Stimulated activated CD8-positive, alpha-beta memory T cell treated with anti-CD3 and anti-CD28 coated beads, Interleukin-12 subunit alpha, Interleukin-12 subunit beta, amount 100 ng/mL, for 24 hours (primary cell): ENCODE data around the gene UBN1.

Source experiments
- DNase-seq: peaks from one replicate; pipeline ENCODE4 v3.0.0-alpha.2; 2020; ENCODE audit errors: extremely low read depth

UBN1 gene

GRCh38 chr16:4904108-4904941 lies 57.0 kb downstream of the UBN1 start:
- DNase-seq: no peak

- no peak for DNase-seq
These were observed 57.8 kb downstream of the UBN1 start for GRCh38 chr16:4904942-4905615.

- DNase-seq: no peak
These were observed 61.6 kb downstream of the UBN1 start for GRCh38 chr16:4908854-4909401.

- no peak for DNase-seq
These were observed 62.5 kb downstream of the UBN1 start for GRCh38 chr16:4909825-4910224.

GRCh38 chr16:4910828-4911227 lies 63.5 kb downstream of the UBN1 start:
- no peak for DNase-seq

- no peak for DNase-seq
These were observed 64.7 kb downstream of the UBN1 start for GRCh38 chr16:4911970-4912386.

GRCh38 chr16:4913130-4913773 lies 66.0 kb downstream of the UBN1 start:
- DNase-seq: no peak

GRCh38 chr16:4913774-4914525 lies 66.7 kb downstream of the UBN1 start:
- no peak for DNase-seq

- no peak for DNase-seq
These were observed 67.4 kb downstream of the UBN1 start for GRCh38 chr16:4914528-4915225.

GRCh38 chr16:4915226-4915761 lies 68.0 kb downstream of the UBN1 start:
- DNase-seq: no peak

- no peak for DNase-seq
These were observed 69.8 kb downstream of the UBN1 start for GRCh38 chr16:4917117-4917516.

- DNase-seq: no peak
These were observed 71.5 kb downstream of the UBN1 start for GRCh38 chr16:4918781-4919251.

- no peak for DNase-seq
These were observed 73.5 kb downstream of the UBN1 start for GRCh38 chr16:4920826-4921225.

- no peak for DNase-seq
These were observed 75.6 kb downstream of the UBN1 start for GRCh38 chr16:4922721-4923342.

- no peak for DNase-seq
These were observed 76.6 kb downstream of the UBN1 start for GRCh38 chr16:4923853-4924252.

- no peak for DNase-seq
These were observed 77.5 kb downstream of the UBN1 start for GRCh38 chr16:4924593-4925292.

GRCh38 chr16:4925293-4925607 lies 78.0 kb downstream of the UBN1 start:
- no peak for DNase-seq

GRCh38 chr16:4925791-4926190 lies 78.5 kb downstream of the UBN1 start:
- DNase-seq: no peak

- DNase-seq: no peak
These were observed 79.6 kb downstream of the UBN1 start for GRCh38 chr16:4926928-4927327.

GRCh38 chr16:4927661-4928060 lies 80.4 kb downstream of the UBN1 start:
- no peak for DNase-seq
